ENCODE results near the gene PPEF1.
"Not testable (repeated sequence)": the region's sequence is repeated elsewhere in the genome, so short reads cannot be mapped to it uniquely, and the experiment has no call there.

Gene PPEF1

GRCh38 chrX:18793601-18794089 is 86.2 kb downstream of the PPEF1 start:
- in situ Hi-C loops (cut with MboI; ENCODE audit: low sequenced_read_pairs) = no loop called here

DNA sequence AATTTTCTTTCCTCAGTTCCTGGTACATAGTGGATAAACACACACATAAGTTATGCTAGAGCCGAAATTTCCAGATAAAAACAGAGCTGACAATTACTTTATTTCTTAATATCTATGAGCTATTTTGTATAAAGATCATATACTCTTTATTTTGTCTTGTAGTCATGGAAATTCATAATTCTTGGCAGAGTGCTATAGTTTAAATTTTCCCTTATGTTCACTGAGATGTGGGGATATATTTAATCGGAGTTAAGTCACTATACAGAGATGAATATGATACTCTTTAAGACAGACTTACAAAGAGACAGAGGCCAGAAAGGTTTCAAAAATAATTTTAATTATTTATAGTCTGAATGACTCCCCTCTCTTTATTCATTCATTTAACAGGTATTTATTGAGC is 89.7 kb downstream of the PPEF1 start:
- in situ Hi-C loops (cut with MboI; ENCODE audit: low sequenced_read_pairs) = no loop called here

GRCh38 chrX:18799911-18800310 is 92.5 kb downstream of the PPEF1 start:
- in situ Hi-C loops (cut with MboI; ENCODE audit: low sequenced_read_pairs) = no loop called here

DNA sequence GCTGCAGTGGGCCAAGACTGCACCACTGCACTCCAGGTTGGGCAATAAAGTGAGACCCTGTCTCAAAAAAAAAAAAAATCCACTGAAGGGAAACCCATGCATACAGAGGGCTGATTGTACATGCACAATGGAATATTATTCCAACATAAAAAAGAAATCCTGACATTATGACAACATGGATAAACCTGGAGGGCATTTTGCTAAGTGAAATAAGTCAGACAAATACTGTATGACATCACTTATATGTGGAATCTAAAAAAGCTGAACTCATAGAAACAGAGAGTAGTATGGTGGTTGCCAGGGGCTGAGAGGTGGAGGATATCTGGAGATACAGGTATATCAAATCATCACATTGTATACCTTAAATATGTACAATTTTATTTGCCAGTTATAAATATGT is 102.2 kb downstream of the PPEF1 start:
- in situ Hi-C loops (cut with MboI; ENCODE audit: low sequenced_read_pairs) = no loop called here

- in situ Hi-C loops (cut with MboI; ENCODE audit: low sequenced_read_pairs) = no loop called here
Observed at GRCh38 chrX:18810416-18810815, 103.0 kb downstream of the PPEF1 start.

GRCh38 chrX:18825375-18825774 is 117.9 kb downstream of the PPEF1 start:
- in situ Hi-C loops (cut with MboI; ENCODE audit: low sequenced_read_pairs) = no loop called here

DNA sequence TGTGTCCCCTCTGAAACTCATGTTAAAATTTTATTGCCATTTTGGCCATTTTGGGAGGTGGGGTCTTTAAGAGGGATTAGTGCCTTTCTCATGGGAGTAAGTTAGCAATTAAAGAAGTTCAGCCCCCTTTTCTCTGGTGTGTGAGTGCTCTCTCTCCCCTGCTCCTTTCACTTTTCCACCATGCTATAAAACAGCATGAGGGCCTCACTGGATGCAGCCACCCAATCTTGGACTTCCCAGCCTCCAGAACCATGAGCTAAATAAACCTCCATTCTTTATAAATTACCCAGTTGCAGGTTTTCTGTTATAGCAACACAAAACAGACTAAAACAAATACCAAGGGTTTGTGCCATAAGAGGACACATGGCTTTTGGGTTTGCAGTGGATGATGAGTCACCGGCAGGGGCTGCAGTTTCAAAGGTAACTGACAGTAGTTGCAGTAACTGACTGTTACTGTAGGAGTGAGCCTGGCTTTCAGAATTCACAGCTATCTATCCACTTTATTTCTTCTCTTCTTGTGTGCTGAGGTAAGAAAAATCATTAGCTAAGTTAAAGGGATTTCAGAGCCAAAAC is 121.5 kb downstream of the PPEF1 start:
- in situ Hi-C loops (cut with MboI; ENCODE audit: low sequenced_read_pairs) = no loop called here

DNA sequence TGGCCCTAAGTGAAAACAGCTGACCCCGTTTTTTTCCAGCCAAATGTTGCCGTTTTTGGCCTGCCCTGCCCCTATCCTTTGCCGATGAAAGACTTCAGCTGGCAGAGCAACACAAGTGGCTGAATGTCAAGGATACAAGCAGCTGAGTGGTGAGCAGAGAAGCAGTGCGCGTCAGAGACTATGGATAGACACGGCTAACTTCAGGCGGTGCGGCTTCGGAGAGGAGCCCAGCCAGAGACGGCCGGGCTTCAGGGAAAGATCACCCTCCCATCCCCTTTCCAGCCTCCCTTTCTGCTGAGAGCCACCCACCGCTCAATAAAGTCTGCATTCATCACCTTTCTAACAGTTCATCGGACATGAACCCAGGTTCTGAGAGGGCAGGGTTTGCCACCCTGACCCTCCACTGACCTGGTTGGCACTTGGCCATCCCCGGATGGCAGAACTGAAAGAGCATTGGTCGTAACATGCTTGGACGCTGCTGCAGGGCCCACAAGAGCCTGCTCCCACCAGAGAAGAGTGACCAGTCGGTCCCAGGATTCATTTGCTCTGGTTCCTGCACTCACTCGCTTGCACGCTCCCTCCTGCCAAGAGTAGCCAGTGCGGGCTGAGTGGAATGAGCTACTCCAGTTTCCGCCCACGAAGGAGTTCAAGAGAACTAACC is 125.8 kb downstream of the PPEF1 start:
- in situ Hi-C loops (cut with MboI; ENCODE audit: low sequenced_read_pairs) = no loop called here

GRCh38 chrX:18847901-18848300 is 140.5 kb downstream of the PPEF1 start:
- in situ Hi-C loops (cut with MboI; ENCODE audit: low sequenced_read_pairs) = not testable (repeated sequence)

DNA sequence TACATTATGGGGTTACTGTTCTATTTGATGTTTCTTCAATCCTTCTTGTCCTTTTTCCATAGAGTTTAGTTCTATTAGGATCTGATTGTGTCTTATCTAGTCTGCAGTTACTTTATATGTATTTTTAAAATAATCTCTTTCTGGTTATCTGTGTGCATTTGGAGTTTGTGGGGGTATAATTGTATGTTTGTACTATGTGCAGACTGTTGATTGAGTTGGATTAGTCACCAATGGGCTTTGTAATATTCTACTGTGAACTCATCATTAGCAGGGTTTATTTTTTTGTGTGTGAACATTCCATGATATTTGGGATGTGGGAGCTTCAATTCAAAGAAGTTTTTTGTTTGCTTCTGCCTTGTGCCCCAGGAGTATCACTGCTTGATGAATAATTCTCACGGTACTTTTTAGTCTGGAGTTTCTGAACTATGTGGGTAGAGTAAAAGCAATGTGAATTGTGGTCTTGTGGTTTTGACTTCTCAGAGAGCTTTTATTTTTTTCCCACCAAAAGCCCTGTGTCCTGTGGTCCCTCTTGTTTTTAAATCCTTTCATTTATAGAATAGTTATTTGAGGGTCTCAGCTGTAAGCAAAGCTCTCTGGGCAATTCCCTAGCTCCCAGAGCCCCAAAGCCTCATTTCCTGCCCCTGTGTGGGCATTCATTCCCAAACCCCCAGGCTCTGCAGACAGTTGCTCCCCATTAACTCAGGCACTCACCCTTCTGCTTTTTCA is 148.6 kb downstream of the PPEF1 start:
- in situ Hi-C loops (cut with MboI; ENCODE audit: low sequenced_read_pairs) = no loop called here

GRCh38 chrX:18856645-18856997 is 149.2 kb downstream of the PPEF1 start:
- in situ Hi-C loops (cut with MboI; ENCODE audit: low sequenced_read_pairs) = no loop called here

DNA sequence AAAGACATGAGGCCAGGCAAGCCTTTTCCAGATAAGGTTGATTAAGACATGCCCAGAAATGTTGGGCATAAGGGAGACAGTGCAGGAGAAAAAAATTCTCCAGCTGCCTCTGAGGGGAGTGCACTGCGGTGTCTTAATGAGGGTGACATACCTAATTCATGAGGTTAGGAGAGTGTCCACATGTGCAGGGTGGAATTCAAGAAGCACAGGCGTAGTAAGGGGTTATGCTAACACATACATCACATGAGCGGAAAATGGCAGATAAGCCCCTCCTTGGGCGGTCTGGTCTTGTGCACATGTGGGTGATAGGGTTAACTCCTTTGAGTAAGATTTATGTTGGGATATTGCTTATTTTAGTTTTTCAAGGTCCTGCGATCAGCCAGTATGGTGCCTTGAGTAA is 154.1 kb downstream of the PPEF1 start:
- in situ Hi-C loops (cut with MboI; ENCODE audit: low sequenced_read_pairs) = no loop called here

DNA sequence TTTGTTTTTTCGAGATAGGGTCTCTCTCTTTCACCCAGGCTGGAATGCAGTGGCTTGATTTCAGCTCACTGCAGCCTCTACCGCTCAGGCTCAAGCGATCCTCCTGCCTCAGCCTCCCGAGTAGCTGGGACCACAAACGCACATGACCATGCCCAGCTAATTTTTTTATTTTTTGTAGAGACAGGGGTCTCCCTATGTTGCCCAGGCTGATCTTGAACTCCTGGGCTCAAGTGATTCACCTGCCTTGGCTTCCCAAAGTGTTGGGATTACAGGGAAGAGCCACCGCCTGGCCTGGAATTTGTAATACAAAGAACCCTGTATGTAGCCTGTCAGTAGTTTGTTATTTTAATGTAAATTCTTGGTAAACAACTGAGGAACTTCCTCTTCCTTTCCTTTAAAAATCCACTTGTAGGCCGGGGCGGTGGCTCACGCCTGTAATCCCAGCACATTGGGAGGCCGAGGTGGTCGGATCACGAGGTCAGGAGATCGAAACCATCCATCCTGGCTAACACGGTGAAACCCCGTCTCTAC is 157.0 kb downstream of the PPEF1 start:
- in situ Hi-C loops (cut with MboI; ENCODE audit: low sequenced_read_pairs) = no loop called here

DNA sequence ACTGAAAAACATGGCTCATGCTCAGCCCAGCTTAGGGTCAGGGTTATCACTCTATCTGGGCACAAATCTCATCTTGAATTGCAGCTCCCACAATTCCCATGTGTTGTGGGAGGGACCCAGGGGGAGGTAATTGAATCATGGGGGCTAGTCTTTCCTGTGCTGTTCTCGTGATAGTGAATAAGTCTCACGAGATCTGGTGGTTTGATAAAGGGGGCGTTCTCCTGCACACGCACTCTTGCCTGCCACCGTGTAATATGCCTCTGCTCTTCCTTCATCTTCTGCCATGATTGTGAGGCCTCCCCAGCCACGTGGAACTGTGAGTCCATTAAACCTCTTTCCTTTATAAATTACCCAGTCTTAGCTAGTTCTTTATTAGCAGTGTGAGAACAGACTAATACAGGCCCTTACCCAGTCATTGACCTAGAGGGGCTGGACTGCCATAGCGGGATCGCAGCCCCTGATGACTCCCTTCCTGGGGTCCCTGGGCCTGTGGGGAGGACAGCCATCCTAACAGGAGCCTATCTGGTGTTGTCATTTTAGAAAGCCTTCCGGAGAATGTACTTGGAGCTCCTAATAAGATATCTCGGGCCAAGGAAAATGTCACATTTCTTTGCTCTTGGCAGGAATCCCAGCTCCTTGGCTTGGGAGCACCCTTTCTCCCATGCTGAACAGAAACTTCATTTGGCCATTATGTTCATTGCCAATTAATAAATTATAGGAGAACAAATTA is 163.9 kb downstream of the PPEF1 start:
- in situ Hi-C loops (cut with MboI; ENCODE audit: low sequenced_read_pairs) = no loop called here

DNA sequence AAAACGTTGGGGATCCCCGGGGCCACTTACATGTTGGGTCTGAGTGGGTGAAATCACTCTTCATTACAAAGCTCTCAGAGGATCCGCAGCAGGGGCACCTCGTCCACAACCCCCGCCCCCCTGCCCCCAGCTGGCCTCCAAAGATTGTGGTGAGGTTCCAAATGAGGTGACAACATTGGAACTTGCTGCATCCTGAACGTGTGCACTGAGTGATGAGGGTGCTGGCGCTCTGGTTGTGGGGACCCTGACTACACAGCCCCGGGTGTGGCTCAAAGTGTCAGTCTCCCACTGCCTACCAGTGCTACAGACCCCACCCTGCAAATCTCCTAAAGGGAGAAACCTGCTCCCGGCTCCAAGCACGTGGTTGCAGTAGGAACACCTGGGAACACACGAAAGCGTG is 164.5 kb downstream of the PPEF1 start:
- in situ Hi-C loops (cut with MboI; ENCODE audit: low sequenced_read_pairs) = no loop called here

DNA sequence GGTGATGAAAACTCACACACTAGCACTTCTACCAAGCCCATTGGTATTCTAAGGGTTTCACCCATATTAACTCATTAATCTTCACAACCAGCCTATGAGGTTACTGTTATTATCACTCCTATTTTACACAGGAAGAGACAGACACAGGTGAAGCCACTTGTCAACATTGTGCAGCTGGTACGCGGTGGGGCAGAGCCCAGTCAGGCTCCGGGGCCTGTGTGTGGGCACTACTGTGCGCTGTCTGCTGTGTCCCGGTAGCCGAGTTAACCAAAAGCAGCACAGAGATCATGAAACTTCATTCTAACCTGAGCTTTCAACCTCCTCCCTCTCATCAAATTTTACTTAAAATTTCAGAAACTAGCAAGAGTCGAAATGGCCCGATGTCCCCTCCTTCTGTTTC is 165.2 kb downstream of the PPEF1 start:
- in situ Hi-C loops (cut with MboI; ENCODE audit: low sequenced_read_pairs) = no loop called here

DNA sequence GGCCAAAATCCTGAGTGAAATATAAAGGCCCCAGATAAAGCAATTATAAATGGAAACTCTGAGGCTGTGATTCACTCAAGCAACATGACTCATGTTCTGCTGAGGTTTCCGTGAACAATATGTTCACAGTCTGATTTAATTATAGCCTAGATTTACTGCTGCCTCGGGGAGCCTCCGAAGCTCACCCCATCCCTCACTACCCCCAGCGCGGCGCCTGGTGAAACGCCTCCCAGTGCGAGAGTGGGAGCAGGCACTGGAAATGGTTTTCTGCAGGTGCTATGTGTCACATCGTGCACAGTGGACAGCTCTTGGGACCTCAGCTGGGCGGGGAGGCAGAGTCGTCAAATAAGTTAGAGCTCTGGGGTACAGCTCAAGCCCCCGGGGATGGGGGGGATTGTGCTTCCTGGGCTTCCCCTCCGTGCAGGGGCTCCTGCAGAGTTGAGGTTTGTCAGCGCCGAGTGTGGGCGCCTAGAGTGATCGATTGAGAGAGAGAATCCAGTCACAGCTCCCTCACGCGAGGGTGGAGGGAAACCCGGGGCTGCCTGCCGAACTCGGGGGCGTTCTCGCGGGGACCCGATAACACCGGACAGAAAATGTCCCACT is 165.8 kb downstream of the PPEF1 start:
- in situ Hi-C loops (cut with MboI; ENCODE audit: low sequenced_read_pairs) = no loop called here

DNA sequence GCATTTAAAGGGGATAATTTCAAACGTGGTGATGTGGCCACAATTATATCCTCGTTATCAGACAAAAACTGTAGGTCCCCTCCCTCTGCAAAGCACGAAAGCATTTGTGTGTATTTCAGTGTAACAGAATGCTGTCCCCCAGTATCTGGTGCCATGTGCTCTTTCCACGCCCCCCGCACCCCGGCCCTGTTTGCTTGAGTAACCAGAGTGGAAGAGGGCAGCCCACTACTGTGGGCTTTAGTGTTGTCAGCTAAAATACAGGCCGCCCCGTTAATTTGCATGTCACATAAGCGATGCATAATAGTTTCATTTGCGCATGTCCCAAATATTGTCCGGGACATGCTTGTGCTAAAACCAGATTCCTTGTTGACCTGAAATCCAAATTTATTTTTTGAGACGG is 166.4 kb downstream of the PPEF1 start:
- in situ Hi-C loops (cut with MboI; ENCODE audit: low sequenced_read_pairs) = no loop called here

DNA sequence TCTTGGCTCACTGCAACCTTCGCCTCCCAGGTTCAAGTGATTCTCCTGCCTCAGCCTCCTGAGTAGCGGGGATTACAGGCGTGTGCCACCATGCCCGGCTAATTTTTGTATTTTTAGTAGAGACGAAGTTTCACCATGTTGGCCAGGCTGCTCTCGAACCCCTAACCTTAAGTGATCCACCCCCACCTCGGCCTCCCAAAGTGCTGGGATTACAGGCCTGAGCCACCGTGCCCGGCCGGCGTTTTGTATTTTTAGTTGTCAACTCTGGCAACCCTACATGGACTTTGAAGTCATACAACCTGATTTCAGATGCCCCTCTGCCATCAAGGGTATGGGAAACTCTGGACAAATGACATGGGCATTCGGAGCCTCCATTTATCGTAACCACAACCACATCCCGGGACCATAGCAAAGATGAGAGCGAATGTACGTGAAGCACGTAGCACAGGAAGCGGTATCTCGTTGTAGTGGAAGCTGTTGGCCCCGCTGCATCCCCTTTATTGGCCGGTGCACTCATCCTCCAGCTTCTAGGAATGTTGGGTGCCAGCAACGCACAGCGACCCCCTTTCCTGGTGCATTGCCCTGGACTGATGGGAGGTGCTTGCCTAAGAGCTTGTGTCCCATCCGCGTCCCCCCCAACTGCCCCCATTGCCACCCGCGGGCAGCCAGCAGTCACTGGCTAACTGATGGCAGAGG is 167.3 kb downstream of the PPEF1 start:
- in situ Hi-C loops (cut with MboI; ENCODE audit: low sequenced_read_pairs) = no loop called here

DNA sequence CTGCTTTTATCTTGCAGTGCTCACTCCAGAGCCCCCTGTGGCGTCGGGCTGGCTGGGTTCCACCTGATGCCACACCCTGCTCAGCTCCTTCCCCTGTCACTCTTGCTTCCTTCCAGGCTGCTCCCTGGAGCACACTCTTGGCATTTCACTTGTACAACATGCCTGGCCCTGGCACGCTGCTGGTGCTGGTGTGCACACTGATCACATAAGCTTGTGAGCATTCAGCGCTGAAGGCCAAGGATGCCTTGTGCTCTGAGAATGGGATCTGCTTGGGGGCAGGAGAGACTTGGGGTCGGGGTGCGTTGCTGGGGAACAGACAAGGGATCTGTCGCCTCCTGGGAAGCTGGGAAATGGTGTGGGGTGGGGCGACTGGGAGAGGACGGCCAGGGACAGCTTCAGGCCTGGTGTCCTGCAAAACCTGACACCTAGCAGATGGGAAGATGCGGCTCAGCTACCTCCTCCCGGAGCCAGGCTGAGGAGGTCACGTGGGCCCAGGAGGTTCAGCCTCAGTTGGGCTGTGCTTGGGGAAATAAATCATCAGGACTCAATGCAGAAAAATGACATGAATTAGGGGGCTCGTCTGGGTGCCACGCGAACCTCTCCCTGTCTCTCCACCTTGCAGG is 167.9 kb downstream of the PPEF1 start:
- in situ Hi-C loops (cut with MboI; ENCODE audit: low sequenced_read_pairs) = no loop called here

Data from HL-60/S4 treated with retinoic acid at 250 ng/mL for 4 days and 3 days (cell line).